GM23338 (cell line): ENCODE measurements around the gene USH2A.

Experiments
- CREB1 ChIP-seq: fragments of 250-450 bp; sonication (Bioruptor Pico); IDR thresholded peaks from 2 replicates; pipeline ENCODE4 v1.5.0; 2020; ENCODE audit warnings: low read depth, mild to moderate bottlenecking, moderate library complexity
- EZH2 ChIP-seq: fragments of 200-600 bp; sonication (generic); IDR thresholded peaks from one replicate; pipeline ENCODE4 v1.8.0; 2017; ENCODE audit warnings: antibody characterized with exemption, mild to moderate bottlenecking, low read depth; ENCODE audit not compliant: unreplicated experiment
- EZH2phosphoT487 ChIP-seq: fragments of 200-600 bp; sonication (generic); IDR thresholded peaks from one replicate; pipeline ENCODE4 v1.8.1; 2018; ENCODE audit warnings: antibody characterized with exemption; ENCODE audit not compliant: unreplicated experiment
- JUNB ChIP-seq: IDR thresholded peaks from one replicate; pipeline ENCODE4 v1.6.1; 2016; ENCODE audit warnings: antibody characterized with exemption; ENCODE audit not compliant: unreplicated experiment
- NANOG ChIP-seq: IDR thresholded peaks from 2 replicates; pipeline ENCODE4 v1.6.1; 2016; ENCODE audit warnings: antibody characterized with exemption, borderline replicate concordance
- POLR2AphosphoS5 ChIP-seq: IDR thresholded peaks from 2 replicates; pipeline ENCODE4 v1.6.1; 2016; ENCODE audit warnings: antibody characterized with exemption, low read depth
- ZNF114 ChIP-seq: fragments of 250-450 bp; sonication (Bioruptor Pico); IDR thresholded peaks from 2 replicates; pipeline ENCODE4 v1.5.0; 2020; ENCODE audit warnings: mild to moderate bottlenecking, moderate library complexity
- ZNF331 ChIP-seq: fragments of 250-450 bp; sonication (Bioruptor Pico); IDR thresholded peaks from 2 replicates; pipeline ENCODE4 v1.5.0; 2020; ENCODE audit warnings: low read depth, mild to moderate bottlenecking, moderate library complexity
- TF ChIP-seq, protein P1 (sequence below), 2 experiments: fragments of 200-600 bp in 1 of 2; sonication (generic) in 1 of 2; conservative IDR thresholded peaks; 2 replicates each; pipeline versions ENCODE4 v1.5.1 to v1.6.1; 2016 to 2017; ENCODE audit warnings: antibody characterized with exemption in 2 of 2, low read depth in 2 of 2, mild to moderate bottlenecking in 2 of 2, moderate library complexity in 1 of 2
- TF ChIP-seq, protein P2 (sequence below): IDR thresholded peaks from one replicate; pipeline ENCODE4 v1.6.1; 2018; ENCODE audit warnings: antibody characterized with exemption; ENCODE audit not compliant: unreplicated experiment

DNA sequence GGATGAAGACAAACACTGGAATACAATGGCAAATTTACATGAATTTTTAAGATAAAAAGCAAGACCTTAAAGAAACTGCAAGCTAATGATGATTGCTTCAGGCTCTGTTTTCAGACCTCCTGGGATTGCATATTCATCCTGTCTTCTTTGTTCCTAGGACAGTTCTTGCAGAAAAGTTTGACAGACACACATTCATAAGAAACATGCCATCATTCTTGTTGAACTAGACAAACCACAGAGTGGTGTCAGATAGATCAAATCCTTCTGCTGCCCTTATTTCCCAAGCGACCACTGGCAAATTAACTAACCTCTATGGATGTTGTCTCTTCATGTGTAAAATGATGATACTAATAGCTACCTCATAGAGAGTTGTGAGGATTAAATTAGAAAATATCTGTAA is 674.8 kb downstream of the USH2A start:
- TF ChIP-seq, protein P1, sequence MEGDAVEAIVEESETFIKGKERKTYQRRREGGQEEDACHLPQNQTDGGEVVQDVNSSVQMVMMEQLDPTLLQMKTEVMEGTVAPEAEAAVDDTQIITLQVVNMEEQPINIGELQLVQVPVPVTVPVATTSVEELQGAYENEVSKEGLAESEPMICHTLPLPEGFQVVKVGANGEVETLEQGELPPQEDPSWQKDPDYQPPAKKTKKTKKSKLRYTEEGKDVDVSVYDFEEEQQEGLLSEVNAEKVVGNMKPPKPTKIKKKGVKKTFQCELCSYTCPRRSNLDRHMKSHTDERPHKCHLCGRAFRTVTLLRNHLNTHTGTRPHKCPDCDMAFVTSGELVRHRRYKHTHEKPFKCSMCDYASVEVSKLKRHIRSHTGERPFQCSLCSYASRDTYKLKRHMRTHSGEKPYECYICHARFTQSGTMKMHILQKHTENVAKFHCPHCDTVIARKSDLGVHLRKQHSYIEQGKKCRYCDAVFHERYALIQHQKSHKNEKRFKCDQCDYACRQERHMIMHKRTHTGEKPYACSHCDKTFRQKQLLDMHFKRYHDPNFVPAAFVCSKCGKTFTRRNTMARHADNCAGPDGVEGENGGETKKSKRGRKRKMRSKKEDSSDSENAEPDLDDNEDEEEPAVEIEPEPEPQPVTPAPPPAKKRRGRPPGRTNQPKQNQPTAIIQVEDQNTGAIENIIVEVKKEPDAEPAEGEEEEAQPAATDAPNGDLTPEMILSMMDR (conservative IDR thresholded peaks at IDR 0.05; ENCODE audit: low read depth in 2 of 2): no peak
- TF ChIP-seq EZH2: no peak
- no peak for TF ChIP-seq CREB1 (CRISPR knock-in tag)
- TF ChIP-seq POLR2AphosphoS5: no peak
- no peak for TF ChIP-seq JUNB
- TF ChIP-seq EZH2phosphoT487: no peak
- TF ChIP-seq, protein P2, sequence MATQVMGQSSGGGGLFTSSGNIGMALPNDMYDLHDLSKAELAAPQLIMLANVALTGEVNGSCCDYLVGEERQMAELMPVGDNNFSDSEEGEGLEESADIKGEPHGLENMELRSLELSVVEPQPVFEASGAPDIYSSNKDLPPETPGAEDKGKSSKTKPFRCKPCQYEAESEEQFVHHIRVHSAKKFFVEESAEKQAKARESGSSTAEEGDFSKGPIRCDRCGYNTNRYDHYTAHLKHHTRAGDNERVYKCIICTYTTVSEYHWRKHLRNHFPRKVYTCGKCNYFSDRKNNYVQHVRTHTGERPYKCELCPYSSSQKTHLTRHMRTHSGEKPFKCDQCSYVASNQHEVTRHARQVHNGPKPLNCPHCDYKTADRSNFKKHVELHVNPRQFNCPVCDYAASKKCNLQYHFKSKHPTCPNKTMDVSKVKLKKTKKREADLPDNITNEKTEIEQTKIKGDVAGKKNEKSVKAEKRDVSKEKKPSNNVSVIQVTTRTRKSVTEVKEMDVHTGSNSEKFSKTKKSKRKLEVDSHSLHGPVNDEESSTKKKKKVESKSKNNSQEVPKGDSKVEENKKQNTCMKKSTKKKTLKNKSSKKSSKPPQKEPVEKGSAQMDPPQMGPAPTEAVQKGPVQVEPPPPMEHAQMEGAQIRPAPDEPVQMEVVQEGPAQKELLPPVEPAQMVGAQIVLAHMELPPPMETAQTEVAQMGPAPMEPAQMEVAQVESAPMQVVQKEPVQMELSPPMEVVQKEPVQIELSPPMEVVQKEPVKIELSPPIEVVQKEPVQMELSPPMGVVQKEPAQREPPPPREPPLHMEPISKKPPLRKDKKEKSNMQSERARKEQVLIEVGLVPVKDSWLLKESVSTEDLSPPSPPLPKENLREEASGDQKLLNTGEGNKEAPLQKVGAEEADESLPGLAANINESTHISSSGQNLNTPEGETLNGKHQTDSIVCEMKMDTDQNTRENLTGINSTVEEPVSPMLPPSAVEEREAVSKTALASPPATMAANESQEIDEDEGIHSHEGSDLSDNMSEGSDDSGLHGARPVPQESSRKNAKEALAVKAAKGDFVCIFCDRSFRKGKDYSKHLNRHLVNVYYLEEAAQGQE: no peak
- no peak for TF ChIP-seq ZNF114 (CRISPR knock-in tag)
- TF ChIP-seq NANOG: no peak
- no peak for TF ChIP-seq ZNF331 (CRISPR knock-in tag)
